Left renal pelvis (tissue), 4 donors: ENCODE data around the gene SLC25A34. TPM values are rescaled to one million over a fixed set of nuclear protein-coding genes. Genes with fewer than 3 reads are reported as not detected.
A peak's percentile ranks its signal among the peaks of the same experiment; 100 is the strongest.

Experiments used
- DNase-seq, 4 donors: peaks; one replicate each; pipeline ENCODE4 v3.0.0-alpha.2; 2013; ENCODE audit warnings: low read depth in 4 of 4, low spot score in 3 of 4
- polyA plus RNA-seq, 4 donors: library from polyadenylated mRNA; unstranded; fragments of 120-200 nt; gene quantifications; one replicate each; pipeline ENCODE4 v1.2.1, GENCODE V29; 2013; ENCODE audit not compliant: insufficient read length in 4 of 4

Gene SLC25A34
- polyA plus RNA-seq, 4 donors, result 1.3 to 4.7 (median 2.5) TPM

DNA sequence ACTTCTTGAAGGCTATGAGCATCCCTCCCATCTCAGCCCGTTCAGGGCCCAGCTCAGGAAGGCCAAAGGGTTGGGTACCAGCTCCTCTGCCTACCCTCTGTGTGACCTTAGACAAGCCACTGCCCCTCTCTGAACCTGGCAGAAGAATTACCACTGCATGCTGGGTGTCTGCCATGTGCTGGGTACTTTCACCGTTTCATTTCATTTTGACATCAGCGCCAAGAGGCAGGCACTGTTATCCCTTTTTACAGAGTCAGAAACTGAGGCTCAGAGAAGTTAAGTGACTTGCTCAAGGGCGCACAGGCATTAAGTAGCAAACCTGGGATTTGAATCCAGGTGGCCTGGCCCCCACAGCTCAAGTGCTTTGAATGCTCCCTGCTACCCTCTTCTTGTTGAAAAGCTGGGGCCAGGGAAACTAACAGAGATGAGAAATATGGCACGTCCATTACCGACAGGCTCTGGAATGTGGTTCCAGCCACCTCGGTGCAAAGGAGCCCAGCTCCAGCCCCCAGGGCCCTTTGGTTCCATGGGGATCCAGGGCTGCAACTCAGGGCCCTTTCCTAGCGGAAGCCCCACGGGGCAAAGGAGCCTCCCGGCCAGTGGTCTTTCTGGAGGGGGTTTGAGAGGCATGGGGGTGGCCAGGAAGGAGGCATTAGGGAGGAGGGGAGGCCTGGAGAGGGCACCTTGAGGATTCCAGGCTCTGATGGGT lies 12.8 kb downstream of the SLC25A34 start:
- DNase-seq, result no peak

DNA sequence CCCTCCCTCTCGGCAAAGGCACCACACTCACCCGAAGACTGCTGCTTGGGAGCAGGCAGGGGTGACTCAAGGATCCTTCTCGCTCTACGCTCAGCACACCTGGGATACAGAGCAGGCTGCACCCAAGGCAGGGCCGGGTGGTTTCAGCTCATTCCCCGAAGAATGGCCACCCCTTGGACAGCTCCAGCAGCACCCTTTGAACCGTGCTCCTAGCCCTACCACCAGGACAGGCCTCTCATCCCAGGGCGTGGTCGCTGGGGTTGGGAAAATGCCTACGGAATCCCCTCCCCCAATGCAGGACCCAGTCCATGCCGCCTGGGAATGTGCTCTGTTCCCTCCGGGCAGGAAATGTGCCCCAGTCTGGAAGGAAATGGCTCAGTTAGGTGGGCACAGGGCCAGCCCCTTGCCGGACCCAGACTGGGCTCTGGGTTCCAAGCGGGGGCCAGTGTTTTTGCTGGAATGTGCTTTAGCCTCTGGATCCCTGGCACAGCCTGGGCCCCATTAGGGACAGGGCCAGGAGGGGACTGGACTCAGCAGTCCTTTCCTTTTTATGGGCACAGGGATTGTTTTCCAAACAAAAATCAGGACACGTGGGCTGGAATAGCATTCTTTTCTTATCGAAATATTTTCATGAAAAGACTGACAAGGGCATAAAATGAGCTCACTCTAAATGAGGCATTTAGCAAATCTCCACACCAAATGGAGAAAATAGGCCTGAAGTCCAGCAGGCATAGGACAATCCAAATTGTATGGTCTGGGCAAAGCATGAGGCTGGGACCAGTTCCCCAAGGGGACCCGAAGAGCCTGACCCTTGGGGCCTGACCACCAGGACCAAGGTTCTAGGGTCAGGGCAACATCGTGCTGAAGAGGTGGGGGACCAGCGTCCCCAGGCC lies 13.6 kb downstream of the SLC25A34 start:
- DNase-seq, result no peak

DNA sequence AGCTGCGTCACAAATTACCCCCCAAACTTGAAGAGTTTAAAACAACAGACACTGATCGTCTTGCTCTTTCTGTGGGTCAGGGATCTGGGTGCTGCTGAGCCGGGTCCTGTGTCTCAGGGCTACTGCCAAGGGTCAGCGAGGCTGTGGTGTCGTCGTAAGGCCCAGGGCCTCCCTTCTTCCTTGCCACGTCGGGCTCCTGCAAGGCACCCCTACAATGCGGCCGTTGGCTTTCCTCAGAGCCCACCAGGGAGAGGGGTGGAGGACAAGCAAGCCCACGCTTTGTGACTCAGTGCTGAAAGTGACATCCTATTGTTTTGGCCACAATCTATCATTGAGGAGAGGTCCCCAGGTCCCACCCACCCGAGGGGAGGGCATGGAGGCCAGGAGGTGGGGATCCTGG lies 14.9 kb downstream of the SLC25A34 start:
- no peak for DNase-seq

DNA sequence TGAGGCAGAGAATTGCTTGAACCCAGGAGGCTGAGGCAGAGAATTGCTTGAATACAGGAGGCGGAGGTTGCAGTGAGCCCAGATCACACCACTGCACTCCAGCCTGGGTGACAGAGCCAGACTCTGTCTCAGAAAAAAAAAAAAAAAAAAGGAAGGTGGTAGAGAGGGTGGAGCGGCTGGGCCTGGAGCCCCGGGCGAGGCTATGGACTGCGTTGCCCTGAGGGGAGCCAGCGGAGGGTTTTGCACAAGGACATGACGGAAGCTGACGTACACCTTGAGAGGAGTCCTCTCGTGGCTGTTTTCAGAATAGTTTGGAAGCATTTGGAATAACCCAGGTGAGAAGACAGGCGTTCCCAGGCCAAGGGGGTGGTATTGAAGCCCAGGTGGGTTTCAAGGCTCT lies 15.7 kb downstream of the SLC25A34 start:
- no peak for DNase-seq

DNA sequence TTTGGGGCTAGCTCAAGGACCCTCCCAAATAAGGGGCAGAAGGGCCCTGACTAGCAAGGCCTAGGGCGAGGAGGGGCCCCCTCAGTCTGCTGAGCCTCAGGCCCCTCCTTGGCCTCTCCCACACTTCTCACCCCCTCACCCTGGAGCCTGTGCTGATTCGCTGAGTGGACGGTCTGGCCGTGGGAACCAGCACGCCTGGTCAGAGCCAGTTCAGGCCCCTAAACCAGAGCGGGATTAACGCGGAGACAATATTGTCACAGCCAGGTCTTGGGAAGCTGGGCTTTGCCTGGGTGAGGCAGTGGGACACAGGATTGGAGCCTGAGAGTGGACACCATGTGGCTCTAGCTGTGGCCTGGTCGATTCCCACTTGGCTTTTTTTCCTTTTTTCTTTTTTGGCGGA lies 17.7 kb downstream of the SLC25A34 start:
- DNase-seq, result no peak

DNA sequence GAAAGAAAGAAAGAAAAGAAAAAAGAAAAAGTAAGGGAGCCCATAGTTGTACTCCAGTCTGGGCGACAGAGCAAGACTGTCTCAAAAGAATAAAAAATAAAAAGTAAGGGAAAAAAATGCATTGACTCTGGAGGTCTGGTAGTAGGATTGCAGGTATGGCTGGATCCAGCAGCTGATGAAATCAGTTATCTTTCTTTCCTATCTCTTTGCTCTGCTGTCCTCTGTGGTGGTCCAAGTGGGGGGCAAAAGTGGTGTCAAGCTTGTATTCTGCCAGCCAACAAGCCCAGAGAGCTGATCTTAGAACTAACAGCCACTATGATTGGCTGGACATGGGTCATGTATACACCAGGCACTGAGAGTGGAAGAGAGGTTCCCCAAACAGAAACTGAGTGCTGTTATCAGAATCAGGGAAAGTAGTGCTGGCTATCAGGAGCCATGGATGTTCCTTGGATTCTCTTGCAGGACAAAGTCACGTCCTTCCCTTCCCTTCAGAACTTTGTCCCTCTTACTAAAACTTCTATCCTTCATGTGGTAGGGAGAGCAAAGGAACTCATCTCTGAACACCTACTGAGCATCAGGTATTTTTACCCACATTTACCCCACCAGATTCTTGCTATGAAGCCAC lies 19.1 kb downstream of the SLC25A34 start:
- no peak for DNase-seq

DNA sequence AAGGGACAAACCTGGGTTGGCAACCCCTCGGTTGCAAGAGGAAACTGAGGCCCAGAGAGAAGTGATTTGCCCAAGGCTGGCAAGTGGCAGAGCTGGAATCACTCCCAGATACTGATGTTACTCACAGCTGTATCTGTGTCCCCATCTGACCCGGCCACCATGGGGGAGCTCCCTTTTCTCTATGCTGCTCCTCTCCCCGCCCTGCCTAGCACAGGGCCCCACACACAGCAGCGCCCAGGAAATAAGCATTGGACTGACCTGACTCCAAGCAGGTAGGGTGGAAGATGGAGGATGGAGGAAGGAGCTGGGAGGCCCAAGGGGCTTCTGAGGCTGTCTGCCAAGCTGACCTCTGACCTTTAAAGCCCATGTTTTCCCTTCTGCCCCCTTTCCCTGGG lies 19.6 kb downstream of the SLC25A34 start:
- DNase-seq, result no peak

DNA sequence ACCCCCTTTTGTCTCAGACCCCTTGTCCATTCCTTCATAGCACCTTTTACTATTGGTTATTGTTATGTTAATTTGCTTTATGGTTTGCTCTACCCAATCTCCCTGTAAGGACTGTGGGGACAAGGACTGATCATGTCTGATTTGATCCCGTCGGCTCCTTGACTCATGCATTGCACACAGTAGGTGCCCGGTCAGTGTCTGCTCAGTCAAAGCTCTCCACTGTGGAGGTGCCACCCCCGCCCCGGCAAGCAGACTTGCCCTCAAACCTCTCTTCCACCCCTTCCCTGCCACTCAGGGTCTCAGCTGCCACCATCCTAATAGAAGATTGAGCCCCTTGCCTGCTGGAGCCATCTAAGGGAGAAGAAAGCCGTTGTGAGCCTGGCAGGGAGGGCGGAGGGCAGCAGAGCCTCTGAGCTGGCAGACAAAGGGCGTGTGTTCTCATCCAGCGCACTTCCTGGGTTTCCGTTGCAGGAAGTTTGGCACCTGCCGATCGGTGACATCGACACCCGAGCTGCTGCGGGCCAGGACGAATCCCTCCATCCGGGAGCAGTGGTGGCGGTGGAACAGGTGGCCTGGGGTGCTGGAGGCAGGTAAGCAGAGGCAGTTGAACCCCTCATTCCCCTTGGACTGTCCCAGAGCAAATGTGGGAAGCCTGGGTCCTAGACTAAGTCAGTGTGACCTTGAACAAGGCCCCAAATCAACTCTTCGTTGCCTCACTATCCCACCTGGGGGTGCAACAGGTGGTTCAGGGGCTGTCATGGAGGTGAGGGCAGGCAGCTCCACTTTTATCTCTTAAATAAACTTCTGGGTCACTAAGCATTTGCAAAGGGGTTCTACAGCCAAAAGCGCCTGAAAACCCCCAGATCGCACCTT lies 20.3 kb downstream of the SLC25A34 start:
- no peak for DNase-seq

DNA sequence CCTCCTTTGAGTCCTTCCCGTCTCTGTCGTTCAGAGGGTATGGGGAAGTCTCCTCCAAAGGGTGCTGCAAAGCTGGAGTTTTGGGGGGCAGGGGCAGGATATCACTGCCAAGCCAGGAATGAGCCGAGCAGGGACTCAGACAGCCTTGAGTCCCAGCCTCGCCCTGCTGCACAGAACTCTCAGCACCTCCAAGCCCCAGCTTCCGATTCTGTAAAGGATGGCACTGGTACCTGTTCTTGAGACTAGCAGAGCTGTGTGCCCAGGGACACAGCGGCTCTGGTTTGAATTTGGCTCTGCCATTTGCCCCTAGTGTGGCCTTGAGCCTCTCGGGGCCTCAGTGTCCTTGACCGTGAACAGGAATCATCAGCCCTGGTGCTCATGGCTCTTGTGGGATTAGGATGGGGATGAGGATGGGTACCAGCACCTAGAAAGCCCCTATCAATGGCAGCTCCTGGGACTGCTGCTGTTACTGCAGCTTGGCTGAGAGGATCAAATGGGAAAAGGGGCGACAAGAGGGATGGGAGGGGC lies 21.0 kb downstream of the SLC25A34 start:
- DNase-seq, result no peak

DNA sequence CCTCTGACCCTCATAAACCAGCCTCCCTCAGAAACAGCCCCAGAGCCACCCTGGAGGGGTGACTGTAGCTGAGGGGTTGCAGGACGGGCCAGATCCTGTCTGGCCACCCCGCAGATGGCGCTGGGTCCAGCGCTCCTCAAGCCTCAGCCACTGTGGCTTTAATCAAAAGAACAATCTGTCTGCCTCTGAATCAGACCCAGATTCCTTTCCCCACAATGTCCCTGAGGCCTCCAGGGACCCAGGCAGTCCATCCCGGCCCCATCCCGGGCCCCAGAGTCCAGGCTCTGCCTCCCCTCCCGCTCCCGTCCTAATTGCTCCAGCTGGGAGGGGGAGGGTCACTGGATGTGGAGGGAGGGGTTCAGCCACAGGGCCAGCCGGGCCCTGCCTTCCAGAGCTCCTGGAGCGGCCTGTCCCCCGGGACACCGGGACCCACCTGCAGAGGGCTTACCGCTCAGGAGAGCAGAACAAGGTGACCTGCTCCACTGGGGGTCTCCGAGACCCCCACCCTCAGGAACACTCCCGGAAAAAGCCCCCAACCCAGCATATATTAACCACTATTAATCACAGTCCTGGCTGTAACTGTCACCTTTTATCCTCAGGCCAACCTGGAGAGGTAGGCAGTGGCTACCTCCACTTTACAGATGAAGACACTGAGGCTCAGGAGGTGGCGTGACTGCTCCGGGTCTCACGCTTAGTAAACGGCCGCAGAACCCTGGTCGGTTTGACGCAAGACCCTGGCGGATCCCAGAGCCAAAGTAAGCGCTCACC lies 21.7 kb downstream of the SLC25A34 start:
- peak in 1 of 4 donors; percentile 45 for DNase-seq

DNA sequence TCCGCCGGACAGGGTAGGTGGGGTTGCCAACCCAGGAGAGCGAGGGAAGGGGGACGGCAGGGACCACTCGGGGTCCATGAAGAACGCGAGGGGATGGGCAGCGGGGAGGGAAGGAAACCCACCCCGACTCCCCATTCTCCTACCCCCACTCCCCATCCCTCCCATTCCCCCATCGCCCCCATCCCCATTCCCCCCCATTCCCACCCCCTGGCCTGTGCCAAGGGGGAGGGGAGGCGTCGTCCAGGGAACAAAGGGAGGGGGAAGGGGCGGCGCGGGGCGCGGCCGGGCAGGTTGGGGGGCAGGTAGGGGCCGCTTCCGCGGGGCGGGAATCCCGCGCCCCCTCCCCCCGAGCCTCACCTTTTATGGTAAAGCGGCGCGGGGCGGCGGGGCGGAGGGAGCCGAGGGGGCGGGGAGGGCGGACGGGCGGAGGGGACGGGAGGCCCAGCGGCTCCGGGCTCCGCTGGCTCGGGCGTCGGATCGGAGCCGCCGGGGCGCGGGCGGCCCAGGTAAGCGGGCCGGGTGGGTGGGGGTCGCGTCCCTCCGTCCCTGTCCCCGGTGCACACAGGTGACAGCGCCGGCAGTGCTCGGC lies 22.4 kb downstream of the SLC25A34 start, which contains the start of gene FBLIM1:
Gene FBLIM1, plus strand, starts transcription at position 453 of the 589 bp plus-strand sequence. CDS start 6,189 bp downstream, outside the sequence.
- no peak for DNase-seq

DNA sequence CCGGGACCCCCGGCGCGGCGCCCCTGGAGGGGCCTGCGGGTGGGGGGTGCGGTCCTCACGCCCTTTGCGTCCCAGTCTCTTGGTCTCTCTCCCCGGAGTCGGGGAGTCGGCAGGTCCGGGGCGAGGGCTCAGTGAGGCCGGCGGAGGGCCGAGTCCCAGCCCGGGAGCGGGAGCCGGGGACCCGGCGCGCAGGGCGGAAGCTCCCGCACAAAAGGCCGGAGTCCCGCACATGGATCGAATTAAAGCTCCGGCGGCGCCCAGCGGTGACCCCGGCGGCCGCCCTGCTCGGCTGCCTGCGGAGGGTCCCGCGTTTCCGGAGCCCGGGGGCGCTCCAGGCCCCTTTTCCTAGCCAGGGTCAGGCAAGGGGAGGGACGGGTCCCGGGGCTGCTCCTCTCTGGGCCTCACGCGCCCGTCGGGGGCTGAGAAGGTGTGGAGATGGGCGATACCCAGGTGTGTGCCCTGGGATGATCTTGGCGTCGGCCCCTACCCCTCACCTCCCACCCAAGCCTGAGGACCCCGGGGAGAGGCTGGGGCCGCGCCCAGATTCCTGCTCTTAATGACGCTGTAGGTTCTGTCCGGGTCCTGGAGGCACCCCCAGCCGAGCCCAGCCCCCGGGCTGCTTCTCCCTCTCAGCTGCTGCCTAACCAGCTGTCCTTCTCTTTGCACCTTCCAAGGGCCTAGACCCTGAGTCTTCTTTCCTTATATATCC lies 23.0 kb downstream of the SLC25A34 start:
- no peak for DNase-seq

DNA sequence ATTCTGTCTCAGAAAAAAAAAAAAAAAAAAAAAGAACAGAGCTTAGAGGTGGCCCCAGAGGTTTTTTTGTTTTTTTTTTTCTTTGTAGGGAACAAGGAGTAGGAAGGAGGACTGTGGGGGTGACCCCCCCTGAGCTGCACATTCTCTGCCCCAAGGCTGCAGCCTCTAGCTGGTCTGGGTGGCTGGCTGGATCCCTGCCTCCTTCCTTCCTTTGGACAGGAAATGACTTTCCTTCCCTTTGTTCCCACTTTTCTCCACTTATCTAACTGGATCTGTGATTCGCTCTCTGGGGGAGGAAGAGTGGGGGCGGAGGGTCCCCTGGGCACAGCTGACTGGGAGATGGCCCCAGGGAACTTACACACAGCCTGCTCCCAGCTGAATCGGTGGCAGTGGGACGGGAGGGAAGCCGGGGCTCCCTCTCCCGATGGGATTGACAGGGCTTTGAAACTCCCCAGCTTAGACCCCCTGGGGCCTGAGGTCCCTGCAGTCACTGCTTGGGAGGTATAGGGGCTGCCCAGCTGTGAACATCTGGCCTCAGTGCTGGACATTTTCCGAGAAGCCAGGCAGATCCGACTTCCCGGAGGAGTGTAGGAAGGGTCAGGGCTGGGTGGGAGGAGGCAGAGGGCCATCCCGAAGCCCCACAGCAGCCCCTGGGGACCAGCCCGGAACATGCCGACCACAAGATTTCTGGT lies 24.6 kb downstream of the SLC25A34 start:
- DNase-seq, result peak in 2 of 4 donors; percentile 52 to 59

DNA sequence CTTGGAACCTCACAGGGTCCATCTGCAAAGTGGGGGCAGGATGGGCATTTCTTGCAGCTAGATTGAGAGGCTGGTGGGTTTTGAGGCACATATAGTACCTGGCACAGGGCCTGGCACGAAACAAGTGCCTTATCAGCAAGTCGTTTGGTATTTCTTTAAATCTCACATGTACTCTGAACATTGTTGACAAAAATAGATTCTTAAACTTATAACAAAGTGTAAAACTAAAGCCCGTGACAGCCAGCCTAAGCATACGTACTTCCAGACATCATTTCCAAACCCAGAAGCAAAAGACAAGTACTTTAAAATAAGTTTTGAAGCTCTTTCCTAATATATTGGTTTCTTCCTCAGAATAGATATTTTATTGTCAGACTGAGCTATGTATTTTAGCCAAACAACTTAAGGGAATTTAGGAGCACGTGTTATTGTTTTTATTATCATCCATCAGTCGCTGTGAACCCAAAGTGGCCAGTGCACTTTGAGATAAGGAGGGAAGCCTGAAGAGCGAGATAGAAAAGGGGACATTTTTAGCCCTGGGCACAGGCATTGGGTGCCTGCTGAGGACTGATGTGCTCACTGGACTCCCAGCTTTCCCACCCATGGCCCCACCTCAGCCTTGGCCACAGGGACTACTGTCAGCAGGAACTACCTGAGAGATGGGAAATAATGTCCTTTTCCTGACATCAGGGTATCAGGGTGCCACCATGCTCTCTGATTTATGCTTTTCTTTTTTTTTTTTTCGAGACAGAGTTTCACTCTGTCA lies 25.5 kb downstream of the SLC25A34 start:
- no peak for DNase-seq

DNA sequence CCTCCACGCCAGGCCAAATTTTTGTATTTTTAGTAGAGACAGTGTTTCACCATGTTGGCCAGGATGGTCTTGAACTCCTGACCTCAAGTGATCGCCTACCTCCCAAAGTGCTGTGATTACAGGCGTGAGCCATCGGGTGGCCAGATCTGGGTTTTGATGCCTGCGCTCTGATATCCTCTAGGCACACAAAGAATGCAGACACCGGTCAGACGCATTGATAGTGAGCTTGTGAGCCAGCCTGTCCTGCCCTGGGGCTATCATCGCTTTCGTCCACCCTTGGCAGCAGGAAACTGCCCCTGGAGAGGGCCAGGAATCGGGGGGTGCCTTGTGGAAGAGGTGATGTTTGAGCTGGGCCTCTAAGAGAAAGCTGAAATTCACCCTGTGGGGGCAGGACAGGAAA lies 26.5 kb downstream of the SLC25A34 start:
- DNase-seq, result no peak

DNA sequence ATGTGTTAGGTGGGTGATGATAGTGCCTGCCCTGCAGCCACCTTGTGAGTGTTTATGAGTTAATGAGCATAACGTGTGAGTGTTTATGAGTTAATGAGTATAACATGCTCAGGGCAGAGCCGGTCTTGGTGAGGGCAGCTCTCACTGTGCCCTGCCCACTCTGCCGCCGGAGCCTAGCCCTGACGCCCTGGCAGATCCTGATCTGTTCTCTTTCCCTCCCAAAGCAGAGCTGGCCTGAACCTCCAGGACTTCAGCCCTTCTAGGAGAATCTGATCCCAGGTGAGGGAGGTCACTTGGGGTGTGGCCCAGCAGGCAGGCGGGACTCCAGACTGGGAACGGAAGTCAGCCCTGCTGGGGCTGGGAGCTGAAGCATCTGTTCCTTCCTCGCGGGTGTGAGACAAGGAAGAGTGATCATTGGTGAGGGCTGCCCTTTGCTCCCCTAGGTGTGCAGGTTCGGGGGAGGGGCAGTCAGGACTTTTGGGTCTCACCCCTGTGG lies 28.3 kb downstream of the SLC25A34 start:
- DNase-seq, result no peak

DNA sequence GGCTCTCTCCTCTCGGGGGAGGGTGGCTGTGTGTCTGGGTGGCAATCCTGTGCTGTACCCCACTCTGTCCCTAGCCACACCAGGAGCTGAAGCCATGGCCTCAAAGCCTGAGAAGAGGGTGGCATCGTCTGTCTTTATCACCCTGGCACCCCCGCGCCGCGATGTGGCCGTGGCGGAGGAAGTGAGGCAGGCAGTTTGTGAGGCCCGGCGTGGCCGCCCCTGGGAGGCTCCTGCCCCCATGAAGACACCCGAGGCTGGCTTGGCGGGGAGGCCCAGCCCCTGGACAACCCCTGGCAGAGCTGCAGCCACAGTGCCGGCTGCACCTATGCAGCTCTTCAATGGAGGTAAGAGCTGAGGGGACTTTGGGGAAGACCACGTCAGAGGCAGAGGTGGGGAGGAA lies 28.8 kb downstream of the SLC25A34 start:
- DNase-seq, result no peak
